Measurements from ENCODE around the gene HTT. TPM values are rescaled to one million over a fixed set of nuclear protein-coding genes. Genes with fewer than 3 reads are reported as not detected.

Gene HTT
- 19.4 TPM for polyA plus RNA-seq (2013, experiment 1 of 2)
- 20.0 TPM for polyA plus RNA-seq (2013, experiment 2 of 2)

DNA sequence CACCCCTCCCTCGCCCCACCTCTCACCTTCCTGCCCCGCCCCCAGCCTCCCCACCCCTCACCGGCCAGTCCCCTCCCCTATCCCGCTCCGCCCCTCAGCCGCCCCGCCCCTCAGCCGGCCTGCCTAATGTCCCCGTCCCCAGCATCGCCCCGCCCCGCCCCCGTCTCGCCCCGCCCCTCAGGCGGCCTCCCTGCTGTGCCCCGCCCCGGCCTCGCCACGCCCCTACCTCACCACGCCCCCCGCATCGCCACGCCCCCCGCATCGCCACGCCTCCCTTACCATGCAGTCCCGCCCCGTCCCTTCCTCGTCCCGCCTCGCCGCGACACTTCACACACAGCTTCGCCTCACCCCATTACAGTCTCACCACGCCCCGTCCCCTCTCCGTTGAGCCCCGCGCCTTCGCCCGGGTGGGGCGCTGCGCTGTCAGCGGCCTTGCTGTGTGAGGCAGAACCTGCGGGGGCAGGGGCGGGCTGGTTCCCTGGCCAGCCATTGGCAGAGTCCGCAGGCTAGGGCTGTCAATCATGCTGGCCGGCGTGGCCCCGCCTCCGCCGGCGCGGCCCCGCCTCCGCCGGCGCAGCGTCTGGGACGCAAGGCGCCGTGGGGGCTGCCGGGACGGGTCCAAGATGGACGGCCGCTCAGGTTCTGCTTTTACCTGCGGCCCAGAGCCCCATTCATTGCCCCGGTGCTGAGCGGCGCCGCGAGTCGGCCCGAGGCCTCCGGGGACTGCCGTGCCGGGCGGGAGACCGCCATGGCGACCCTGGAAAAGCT lies at the start of gene HTT, which contains the start of gene HTT-AS:
TSS of gene HTT (plus strand) at position 604 of the 768 bp plus-strand sequence. CDS start at position 749, 145 bp downstream.
TSS of gene HTT-AS (minus strand) at position 461 of the 768 bp plus-strand sequence.
- H3K4me2 ChIP-seq (ENCODE audit: insufficient read depth, low read length, poor library complexity, severe bottlenecking) = peak within 1 kb of the TSS; percentile 78
- peak within 1 kb of the TSS; percentile 85 for H2BK5ac ChIP-seq (ENCODE audit: low read length)
- H2BK120ac ChIP-seq (ENCODE audit: low read depth, low read length) = peak within 1 kb of the TSS; percentile 40
- no peak within 1 kb of the TSS for H4K8ac ChIP-seq (ENCODE audit: low read depth, low read length)
- no CpG with 5 or more reads among the region's 81 CpGs for whole genome bisulfite sequencing, 2 donors (ENCODE audit: extremely low coverage in 2 of 2, insufficient read length in 2 of 2, insufficient replicate concordance in 1 of 2)
- H2BK15ac ChIP-seq (ENCODE audit: low read length) = peak within 1 kb of the TSS; percentile 56
- peak within 1 kb of the TSS; percentile 90 for H3K23ac ChIP-seq (ENCODE audit: low read depth, low read length, poor library complexity)
- no peak within 1 kb of the TSS for H3K4ac ChIP-seq (ENCODE audit: low read length)
- H3K27me3 ChIP-seq (ENCODE audit: control insufficient read depth in 3 of 3, insufficient read depth in 3 of 3, low read depth in 1 of 3, low read length in 3 of 3) = no peaks in the 10 kb centered on the region
- H3K9ac ChIP-seq (ENCODE audit: low read depth, low read length, poor library complexity) = peak within 1 kb of the TSS; percentile 97
- no peaks in the 10 kb centered on the region for H3K9me3 ChIP-seq (replicated peaks in 1 of 2; ENCODE audit: control insufficient read depth in 2 of 2, insufficient read depth in 1 of 2, low read depth in 1 of 2, low read length in 2 of 2)
- peaks cover 6 to 16% of the 10 kb centered on the region in 2 donors for H3K4me1 ChIP-seq (ENCODE audit: control insufficient read depth in 2 of 2, insufficient read depth in 1 of 2, low read depth in 1 of 2, low read length in 2 of 2)
- H3K14ac ChIP-seq (ENCODE audit: low read length) = peak within 1 kb of the TSS; percentile 90
- peak within 1 kb of the TSS; percentile 68 for H2BK12ac ChIP-seq (ENCODE audit: low read length)
- H3K27ac ChIP-seq (replicated peaks; ENCODE audit: low read length) = peak within 1 kb of the TSS; percentile 75
- peak; percentile 97 for DNase-seq (ENCODE audit: low spot score)
- peak within 1 kb of the TSS; percentile 89 to 100 for H3K4me3 ChIP-seq (ENCODE audit: low read length in 2 of 2)
- H3K79me1 ChIP-seq (ENCODE audit: low read depth, low read length) = peaks cover 6% of the 10 kb centered on the region
- peak within 1 kb of the TSS; percentile 100 for H2AFZ ChIP-seq (ENCODE audit: low read length)
- no peak within 1 kb of the TSS for H4K91ac ChIP-seq (ENCODE audit: low read depth, low read length, poor library complexity)
- peak within 1 kb of the TSS; percentile 98 for H3K18ac ChIP-seq (ENCODE audit: low read length)
- H2AK5ac ChIP-seq (ENCODE audit: low read depth, low read length) = peak within 1 kb of the TSS; percentile 93
- peaks cover 0 to 4% of the 10 kb centered on the region in 2 donors for H3K36me3 ChIP-seq (replicated peaks in 1 of 2; ENCODE audit: control insufficient read depth in 2 of 2, insufficient read depth in 2 of 2, low read length in 2 of 2)

DNA sequence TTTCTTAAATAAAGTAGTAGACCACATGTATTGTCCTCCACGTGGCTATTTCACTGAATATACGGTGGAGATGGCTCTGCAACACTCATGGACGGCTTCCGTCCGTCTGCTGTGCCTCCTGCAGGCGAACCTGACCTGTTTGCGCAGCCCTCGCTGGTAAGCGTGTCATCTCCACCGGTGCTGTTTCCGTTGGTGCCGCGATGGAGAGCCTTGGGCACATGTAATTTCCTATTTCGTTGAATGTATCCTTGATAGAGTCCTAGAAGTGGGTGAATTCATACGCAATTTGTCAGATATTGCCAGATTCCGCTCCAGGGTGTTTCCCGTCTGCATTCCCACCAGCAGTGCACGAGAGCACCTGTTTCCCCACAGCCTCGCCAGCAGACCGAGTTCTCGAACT lies 48.6 kb upstream of the HTT start:
- Histone ChIP-seq H2AK5ac (ENCODE audit: low read depth, low read length) (no peak overlapping the region), H3K23ac (ENCODE audit: low read depth, low read length, poor library complexity) (peak overlapping the region; percentile 34), H3K36me3 (replicated peaks in 1 of 2; ENCODE audit: control insufficient read depth in 2 of 2, insufficient read depth in 2 of 2, low read length in 2 of 2) (no peaks in the 10 kb centered on the region), H3K27ac (replicated peaks; ENCODE audit: low read length) (no peak overlapping the region), H2BK12ac (ENCODE audit: low read length) (no peak overlapping the region), H3K9me3 (replicated peaks in 1 of 2; ENCODE audit: control insufficient read depth in 2 of 2, insufficient read depth in 1 of 2, low read depth in 1 of 2, low read length in 2 of 2) (peaks cover 2 to 7% of the 10 kb centered on the region in 2 donors), H3K4ac (ENCODE audit: low read length) (no peak overlapping the region), H3K4me3 (ENCODE audit: low read length in 2 of 2) (no peak overlapping the region), H2AFZ (ENCODE audit: low read length) (no peak overlapping the region), H3K4me1 (ENCODE audit: control insufficient read depth in 2 of 2, insufficient read depth in 1 of 2, low read depth in 1 of 2, low read length in 2 of 2) (no peaks in the 10 kb centered on the region), H2BK15ac (ENCODE audit: low read length) (no peak overlapping the region), H3K27me3 (ENCODE audit: control insufficient read depth in 3 of 3, insufficient read depth in 3 of 3, low read depth in 1 of 3, low read length in 3 of 3) (no peaks in the 10 kb centered on the region), H3K14ac (ENCODE audit: low read length) (no peak overlapping the region), H3K4me2 (ENCODE audit: insufficient read depth, low read length, poor library complexity, severe bottlenecking) (no peak overlapping the region), H2BK5ac (ENCODE audit: low read length) (no peak overlapping the region), H3K9ac (ENCODE audit: low read depth, low read length, poor library complexity) (no peak overlapping the region), H2BK120ac (ENCODE audit: low read depth, low read length) (no peak overlapping the region), H4K91ac (ENCODE audit: low read depth, low read length, poor library complexity) (no peak overlapping the region), H4K8ac (ENCODE audit: low read depth, low read length) (no peak overlapping the region), H3K18ac (ENCODE audit: low read length) (no peak overlapping the region), H3K79me1 (ENCODE audit: low read depth, low read length) (no peaks in the 10 kb centered on the region)
- WGBS, 2 donors (ENCODE audit: extremely low coverage in 2 of 2, insufficient read length in 2 of 2, insufficient replicate concordance in 1 of 2) = no CpG with 5 or more reads among the region's 21 CpGs
- no peak for DNase-seq (ENCODE audit: low spot score)

DNA sequence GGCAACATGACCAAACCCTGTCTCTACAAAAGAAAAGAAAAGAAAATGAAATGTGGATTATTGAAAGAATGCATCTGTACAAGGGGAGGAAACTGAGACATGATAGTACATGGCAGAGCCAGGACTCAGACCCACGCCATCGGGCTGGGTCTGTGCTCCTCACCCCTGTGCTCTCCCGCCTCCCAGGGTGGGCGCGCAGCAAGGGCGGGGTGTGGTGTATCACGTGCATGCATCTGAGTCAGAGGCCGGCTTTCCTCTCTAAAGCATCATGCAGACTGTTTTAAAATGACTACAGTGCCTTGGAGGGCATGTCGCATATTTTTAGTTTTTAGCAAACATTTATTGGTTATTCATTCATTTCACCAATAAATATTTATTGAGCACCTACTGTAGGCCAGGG lies 47.9 kb upstream of the HTT start:
- Histone ChIP-seq H3K79me1 (ENCODE audit: low read depth, low read length) (no peaks in the 10 kb centered on the region), H3K4me2 (ENCODE audit: insufficient read depth, low read length, poor library complexity, severe bottlenecking) (no peak overlapping the region), H2BK5ac (ENCODE audit: low read length) (no peak overlapping the region), H3K4me3 (ENCODE audit: low read length in 2 of 2) (no peak overlapping the region), H3K4ac (ENCODE audit: low read length) (no peak overlapping the region), H3K9ac (ENCODE audit: low read depth, low read length, poor library complexity) (peak overlapping the region; percentile 9), H3K18ac (ENCODE audit: low read length) (no peak overlapping the region), H3K27me3 (ENCODE audit: control insufficient read depth in 3 of 3, insufficient read depth in 3 of 3, low read depth in 1 of 3, low read length in 3 of 3) (no peaks in the 10 kb centered on the region), H4K8ac (ENCODE audit: low read depth, low read length) (no peak overlapping the region), H2BK120ac (ENCODE audit: low read depth, low read length) (no peak overlapping the region), H3K36me3 (replicated peaks in 1 of 2; ENCODE audit: control insufficient read depth in 2 of 2, insufficient read depth in 2 of 2, low read length in 2 of 2) (no peaks in the 10 kb centered on the region), H2AK5ac (ENCODE audit: low read depth, low read length) (no peak overlapping the region), H3K14ac (ENCODE audit: low read length) (no peak overlapping the region), H3K23ac (ENCODE audit: low read depth, low read length, poor library complexity) (no peak overlapping the region), H3K4me1 (ENCODE audit: control insufficient read depth in 2 of 2, insufficient read depth in 1 of 2, low read depth in 1 of 2, low read length in 2 of 2) (peaks cover 0 to under 1% of the 10 kb centered on the region in 2 donors), H3K27ac (replicated peaks; ENCODE audit: low read length) (no peak overlapping the region), H2BK12ac (ENCODE audit: low read length) (no peak overlapping the region), H3K9me3 (replicated peaks in 1 of 2; ENCODE audit: control insufficient read depth in 2 of 2, insufficient read depth in 1 of 2, low read depth in 1 of 2, low read length in 2 of 2) (peaks cover 2 to 7% of the 10 kb centered on the region in 2 donors), H2BK15ac (ENCODE audit: low read length) (no peak overlapping the region), H4K91ac (ENCODE audit: low read depth, low read length, poor library complexity) (no peak overlapping the region), H2AFZ (ENCODE audit: low read length) (no peak overlapping the region)
- WGBS, 2 donors (ENCODE audit: extremely low coverage in 2 of 2, insufficient read length in 2 of 2, insufficient replicate concordance in 1 of 2) = no CpG with 5 or more reads among the region's 9 CpGs
- no peak for DNase-seq (ENCODE audit: low spot score)

DNA sequence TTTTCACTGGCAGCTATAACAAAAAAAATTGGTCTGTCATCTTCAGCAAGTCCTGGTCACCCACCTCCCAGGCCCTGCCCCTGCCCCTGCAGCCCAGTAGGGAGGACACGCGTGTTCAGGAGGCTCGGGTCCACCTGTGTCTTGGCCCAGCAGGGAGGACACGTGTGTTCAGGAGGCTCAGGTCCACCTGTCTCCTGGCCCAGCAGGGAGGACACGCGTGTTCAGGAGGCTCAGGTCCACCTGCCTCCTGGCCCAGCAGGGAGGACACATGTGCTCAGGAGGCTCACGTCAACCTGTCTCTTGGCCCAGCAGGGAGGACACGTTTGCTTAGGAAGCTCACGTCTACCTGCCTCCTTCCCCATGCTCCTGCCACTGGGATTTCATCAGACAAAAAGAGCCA lies 45.0 kb upstream of the HTT start:
- peak overlapping the region; percentile 24 for H3K9ac ChIP-seq (ENCODE audit: low read depth, low read length, poor library complexity)
- H4K8ac ChIP-seq (ENCODE audit: low read depth, low read length) = no peak overlapping the region
- H3K9me3 ChIP-seq (replicated peaks in 1 of 2; ENCODE audit: control insufficient read depth in 2 of 2, insufficient read depth in 1 of 2, low read depth in 1 of 2, low read length in 2 of 2) = no peaks in the 10 kb centered on the region
- H2BK5ac ChIP-seq (ENCODE audit: low read length) = no peak overlapping the region
- no peaks in the 10 kb centered on the region for H3K79me1 ChIP-seq (ENCODE audit: low read depth, low read length)
- WGBS, 2 donors (ENCODE audit: extremely low coverage in 2 of 2, insufficient read length in 2 of 2, insufficient replicate concordance in 1 of 2) = no CpG with 5 or more reads among the region's 9 CpGs
- H3K4me2 ChIP-seq (ENCODE audit: insufficient read depth, low read length, poor library complexity, severe bottlenecking) = no peak overlapping the region
- peak overlapping the region in 1 of 2 donors; percentile 57 for H3K4me3 ChIP-seq (ENCODE audit: low read length in 2 of 2)
- no peak overlapping the region for H3K27ac ChIP-seq (replicated peaks; ENCODE audit: low read length)
- H3K18ac ChIP-seq (ENCODE audit: low read length) = peak overlapping the region; percentile 1
- H3K14ac ChIP-seq (ENCODE audit: low read length) = peak overlapping the region; percentile 12
- no peaks in the 10 kb centered on the region for H3K27me3 ChIP-seq (ENCODE audit: control insufficient read depth in 3 of 3, insufficient read depth in 3 of 3, low read depth in 1 of 3, low read length in 3 of 3)
- no peak overlapping the region for H2AK5ac ChIP-seq (ENCODE audit: low read depth, low read length)
- no peak overlapping the region for H2BK120ac ChIP-seq (ENCODE audit: low read depth, low read length)
- no peak overlapping the region for H3K23ac ChIP-seq (ENCODE audit: low read depth, low read length, poor library complexity)
- no peak overlapping the region for H2BK12ac ChIP-seq (ENCODE audit: low read length)
- H4K91ac ChIP-seq (ENCODE audit: low read depth, low read length, poor library complexity) = no peak overlapping the region
- no peak for DNase-seq (ENCODE audit: low spot score)
- H2BK15ac ChIP-seq (ENCODE audit: low read length) = no peak overlapping the region
- no peak overlapping the region for H3K4ac ChIP-seq (ENCODE audit: low read length)
- no peaks in the 10 kb centered on the region for H3K36me3 ChIP-seq (replicated peaks in 1 of 2; ENCODE audit: control insufficient read depth in 2 of 2, insufficient read depth in 2 of 2, low read length in 2 of 2)
- peaks cover 0 to 7% of the 10 kb centered on the region in 2 donors for H3K4me1 ChIP-seq (ENCODE audit: control insufficient read depth in 2 of 2, insufficient read depth in 1 of 2, low read depth in 1 of 2, low read length in 2 of 2)
- no peak overlapping the region for H2AFZ ChIP-seq (ENCODE audit: low read length)
